Erythroblast (primary cell): ENCODE data around the gene PLXNA2.

Source experiments
- GATA1 ChIP-seq: IDR thresholded peaks from 2 replicates; pipeline ENCODE4 v1.6.1; 2011; ENCODE audit warnings: low read depth, mild to moderate bottlenecking, control low read depth, low read length, moderate library complexity
- POLR2A ChIP-seq: IDR thresholded peaks from 2 replicates; pipeline ENCODE4 v1.6.1; 2011; ENCODE audit warnings: mild to moderate bottlenecking, low read length

DNA sequence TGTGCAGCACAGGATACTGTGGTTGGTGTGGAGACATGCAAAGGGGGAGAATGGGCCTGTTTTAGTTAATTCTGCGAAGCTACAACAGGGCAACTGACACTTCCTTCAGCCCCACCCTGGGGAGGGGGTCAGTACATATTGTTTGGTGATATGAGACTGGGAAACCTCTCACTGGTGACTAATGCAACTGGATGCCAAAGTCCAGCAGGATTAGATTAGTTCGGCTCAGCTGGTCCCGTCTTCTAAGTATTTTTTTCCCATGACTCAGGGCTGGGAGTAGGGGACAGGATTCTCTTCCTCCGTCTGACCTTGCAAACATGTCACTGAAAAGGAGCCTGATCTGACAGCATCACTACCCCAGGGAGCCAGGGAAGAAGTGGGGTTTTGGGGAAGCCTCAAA is 43.0 kb downstream of the PLXNA2 start:
- TF ChIP-seq POLR2A (no peak), GATA1 (no peak)
